Renal cortex interstitium (tissue), 15 donors: ENCODE measurements around the gene MED14. TPM values are rescaled to one million over a fixed set of nuclear protein-coding genes. Genes with fewer than 3 reads are reported as not detected.
"Not testable (repeated sequence)": the region's sequence is repeated elsewhere in the genome, so short reads cannot be mapped to it uniquely, and the experiment has no call there.

Source experiments
- DNase-seq, 11 donors: peaks; one replicate each; pipeline ENCODE4 v3.0.0-alpha.2; 2013; ENCODE audit warnings: low read depth in 9 of 11, low spot score in 4 of 11; ENCODE audit errors: extremely low read depth in 1 of 11
- long read RNA-seq, 16 experiments: transcript quantifications; one replicate each; lab custom pipeline, GENCODE V29; 2026
- polyA plus RNA-seq, 3 donors: library from polyadenylated mRNA; unstranded; fragments of 120-200 nt; gene quantifications; one replicate each; pipeline ENCODE4 v1.2.1, GENCODE V29; 2013; ENCODE audit not compliant: insufficient read length in 3 of 3

MED14 gene
- 10 to 100 TPM; 41.3 to 56.4 (median 48.8) TPM for polyA plus RNA-seq
- long read RNA-seq, donor 1, result 0 reads
- long read RNA-seq, donor 2, result 0 reads
- long read RNA-seq, donor 3, full-length matches to known transcripts, result 4 of 4 reads
- long read RNA-seq, donor 3, partial matches to known transcripts, result 0 of 4 reads
- long read RNA-seq, donor 3, other reads (novel, unspliced or antisense), result 0 of 4 reads
- long read RNA-seq, donor 4, result 0 reads
- long read RNA-seq, donor 5, partial matches to known transcripts, result 0 of 8 reads
- long read RNA-seq, donor 5, other reads (novel, unspliced or antisense), result 6 of 8 reads
- long read RNA-seq, donor 6, partial matches to known transcripts, result 0 of 2 reads
- long read RNA-seq, donor 6, other reads (novel, unspliced or antisense), result 0 of 2 reads
- long read RNA-seq, donor 7, partial matches to known transcripts, result 0 of 1 reads
- long read RNA-seq, donor 7, other reads (novel, unspliced or antisense), result 0 of 1 reads
- long read RNA-seq, donor 8, full-length matches to known transcripts, result 3 of 8 reads
- long read RNA-seq, donor 8, partial matches to known transcripts, result 5 of 8 reads
- long read RNA-seq, donor 8, other reads (novel, unspliced or antisense), result 0 of 8 reads
- long read RNA-seq, donor 9, partial matches to known transcripts, result 0 of 1 reads
- long read RNA-seq, donor 9, other reads (novel, unspliced or antisense), result 0 of 1 reads
- long read RNA-seq, donor 10, result 0 reads
- long read RNA-seq, donor 11, result 0 reads
- long read RNA-seq, donor 12, full-length matches to known transcripts, result 1 of 1 reads
- long read RNA-seq, donor 12, partial matches to known transcripts, result 0 of 1 reads
- long read RNA-seq, donor 12, other reads (novel, unspliced or antisense), result 0 of 1 reads
- long read RNA-seq, donor 13, full-length matches to known transcripts, result 2 of 14 reads
- long read RNA-seq, donor 13, partial matches to known transcripts, result 12 of 14 reads
- long read RNA-seq, donor 13, other reads (novel, unspliced or antisense), result 0 of 14 reads
- long read RNA-seq, donor 14, result 0 reads
- long read RNA-seq, donor 15, full-length matches to known transcripts, result 1 of 1 reads
- long read RNA-seq, donor 15, partial matches to known transcripts, result 0 of 1 reads
- long read RNA-seq, donor 15, other reads (novel, unspliced or antisense), result 0 of 1 reads
- long read RNA-seq, donor 16, full-length matches to known transcripts, result 3 of 3 reads
- long read RNA-seq, donor 16, partial matches to known transcripts, result 0 of 3 reads
- long read RNA-seq, donor 16, other reads (novel, unspliced or antisense), result 0 of 3 reads

DNA sequence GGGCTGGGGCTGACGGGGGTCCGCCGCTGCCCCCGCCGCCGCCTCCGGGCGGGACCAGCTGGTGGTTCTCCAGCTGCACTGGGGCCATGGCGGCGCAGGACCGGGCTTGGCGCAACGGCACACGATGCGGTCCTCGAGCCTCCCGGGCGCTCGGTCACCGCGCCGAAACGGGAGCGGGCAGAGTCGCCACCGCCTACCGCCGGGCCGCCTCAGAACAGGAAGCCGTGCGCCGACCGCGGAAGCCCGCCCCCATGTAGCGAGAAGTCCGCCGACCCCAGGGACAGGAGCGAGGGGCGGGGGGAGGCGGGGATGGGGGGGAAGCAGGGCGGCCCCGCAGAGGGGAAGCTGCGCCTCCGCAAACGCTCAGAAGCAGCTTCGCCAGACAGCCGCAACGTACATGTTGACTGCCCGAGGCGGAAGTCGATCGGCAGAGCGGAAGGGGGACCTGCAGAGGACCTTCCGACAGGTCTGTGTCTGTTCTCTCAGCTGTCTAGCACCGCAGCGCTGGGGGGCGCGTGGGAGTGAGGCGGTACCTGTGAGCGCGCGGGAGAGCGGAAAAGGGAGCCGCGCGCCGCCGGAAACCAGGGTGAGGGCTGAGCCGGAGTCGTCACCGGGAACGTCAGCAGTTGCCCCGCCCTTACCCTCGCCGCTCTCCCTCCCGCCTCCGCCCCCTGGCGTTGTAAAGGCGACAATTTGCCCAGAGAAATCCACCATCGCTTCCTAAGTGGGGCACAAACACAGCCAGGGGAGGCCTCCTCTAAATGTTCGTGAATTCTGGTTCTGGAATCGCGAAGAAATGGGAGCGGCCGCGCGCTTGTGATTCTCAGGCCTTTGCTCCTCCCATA lies at the start of gene MED14:
Gene MED14 (minus strand): TSS at position 218 of the 845 bp plus-strand sequence. CDS start 130 bp downstream, at position 88.
- peak; percentile 57 to 83 (median 76) for DNase-seq

DNA sequence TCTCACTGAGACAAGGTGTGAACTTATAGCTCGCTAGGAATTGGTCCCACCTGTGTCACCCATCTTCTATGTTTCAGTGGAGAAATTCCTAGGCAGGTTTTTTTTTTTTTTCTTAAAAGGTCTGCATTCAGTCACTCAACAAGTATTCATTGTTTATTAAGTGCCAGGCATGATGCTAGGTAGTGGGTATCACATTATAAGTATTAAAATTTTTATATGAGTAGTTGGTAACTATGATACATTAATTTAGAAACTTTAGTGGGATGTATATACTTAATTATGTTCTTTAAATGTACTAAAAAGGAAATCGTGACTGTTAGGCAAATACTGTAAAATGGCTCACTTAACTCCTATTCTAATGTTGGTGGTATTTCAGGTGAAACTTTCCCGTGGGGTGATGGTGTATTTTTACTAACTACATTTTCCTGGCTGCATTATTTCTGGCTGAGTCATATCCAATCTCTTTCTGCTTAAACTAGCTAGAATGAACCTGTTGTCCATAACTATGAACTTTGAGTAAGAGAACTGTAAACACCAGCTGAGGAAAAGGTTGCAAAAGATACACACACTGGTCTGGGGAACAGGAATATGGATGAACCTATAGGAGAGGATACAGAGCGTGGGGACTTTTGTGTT lies 49.3 kb upstream of the MED14 start:
- no peak for DNase-seq

GRCh38 chrX:40782644-40783259 lies 47.4 kb upstream of the MED14 start:
- not testable (repeated sequence) for DNase-seq

- no peak for DNase-seq
Measured at GRCh38 chrX:40780951-40781350, 45.6 kb upstream of the MED14 start.

GRCh38 chrX:40780082-40780481 lies 44.7 kb upstream of the MED14 start:
- no peak for DNase-seq

GRCh38 chrX:40778861-40779575 lies 43.7 kb upstream of the MED14 start:
- no peak for DNase-seq

GRCh38 chrX:40773809-40774208 lies 38.5 kb upstream of the MED14 start:
- no peak for DNase-seq

DNA sequence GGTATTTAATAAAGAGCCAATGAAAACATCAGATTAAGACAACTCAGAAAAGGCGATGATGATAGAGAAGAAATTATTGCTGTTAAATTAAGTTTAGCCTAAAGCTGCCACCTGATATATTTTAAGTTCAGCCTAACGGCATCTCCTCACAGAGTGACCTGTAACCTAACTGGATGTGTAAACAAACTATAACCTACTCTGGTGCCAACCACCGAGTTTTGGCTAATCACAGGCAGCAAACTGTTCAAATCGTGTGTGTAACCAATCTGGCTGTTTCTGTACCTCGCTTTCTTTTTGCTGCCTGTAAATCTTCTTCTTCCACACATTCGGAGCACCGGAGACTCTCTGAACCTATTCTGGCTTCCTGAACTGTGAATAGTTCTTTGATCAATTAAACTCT lies 37.8 kb upstream of the MED14 start:
- no peak for DNase-seq

DNA sequence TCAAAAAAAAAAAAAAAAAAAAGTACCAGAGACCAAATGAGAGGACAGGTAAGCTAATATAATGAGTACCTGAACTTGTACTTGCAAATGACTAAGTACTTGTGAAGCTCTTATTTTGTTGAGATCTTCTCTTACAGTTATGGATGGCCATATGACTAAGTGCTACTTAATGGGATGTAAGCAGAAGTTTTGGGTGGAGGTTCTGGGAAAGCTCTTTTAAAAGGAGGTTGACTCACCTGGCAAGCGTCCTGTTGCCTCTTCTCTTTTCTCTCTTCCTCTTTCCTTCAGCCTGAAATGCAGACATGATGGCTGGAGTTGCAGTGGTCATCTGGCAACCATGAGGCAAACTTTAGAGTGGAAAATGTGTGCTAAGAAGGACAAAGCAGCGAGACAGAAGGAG lies 36.9 kb upstream of the MED14 start:
- no peak for DNase-seq

DNA sequence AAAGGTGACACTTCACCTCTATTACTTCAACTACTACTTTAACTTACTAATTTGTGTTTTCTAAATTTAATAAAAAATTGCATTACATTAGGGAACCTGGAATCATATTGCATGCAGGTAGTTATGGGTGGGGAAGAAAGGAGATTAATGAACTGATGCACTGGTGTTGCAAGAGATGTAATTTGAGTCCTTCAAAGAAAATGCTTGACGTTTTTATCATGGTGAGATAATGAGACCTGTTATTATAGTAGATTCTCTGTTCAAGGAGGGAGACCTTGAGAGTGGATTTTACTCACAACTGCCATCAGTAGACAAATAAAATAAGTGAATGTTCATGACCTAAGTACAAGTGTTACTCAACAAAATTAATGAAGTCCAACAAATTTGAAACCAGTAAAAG lies 26.4 kb upstream of the MED14 start:
- no peak for DNase-seq

- DNase-seq, result no peak
Measured at GRCh38 chrX:40759374-40759773, 24.0 kb upstream of the MED14 start.

- DNase-seq, result no peak
Measured at GRCh38 chrX:40757058-40757457, 21.7 kb upstream of the MED14 start.

DNA sequence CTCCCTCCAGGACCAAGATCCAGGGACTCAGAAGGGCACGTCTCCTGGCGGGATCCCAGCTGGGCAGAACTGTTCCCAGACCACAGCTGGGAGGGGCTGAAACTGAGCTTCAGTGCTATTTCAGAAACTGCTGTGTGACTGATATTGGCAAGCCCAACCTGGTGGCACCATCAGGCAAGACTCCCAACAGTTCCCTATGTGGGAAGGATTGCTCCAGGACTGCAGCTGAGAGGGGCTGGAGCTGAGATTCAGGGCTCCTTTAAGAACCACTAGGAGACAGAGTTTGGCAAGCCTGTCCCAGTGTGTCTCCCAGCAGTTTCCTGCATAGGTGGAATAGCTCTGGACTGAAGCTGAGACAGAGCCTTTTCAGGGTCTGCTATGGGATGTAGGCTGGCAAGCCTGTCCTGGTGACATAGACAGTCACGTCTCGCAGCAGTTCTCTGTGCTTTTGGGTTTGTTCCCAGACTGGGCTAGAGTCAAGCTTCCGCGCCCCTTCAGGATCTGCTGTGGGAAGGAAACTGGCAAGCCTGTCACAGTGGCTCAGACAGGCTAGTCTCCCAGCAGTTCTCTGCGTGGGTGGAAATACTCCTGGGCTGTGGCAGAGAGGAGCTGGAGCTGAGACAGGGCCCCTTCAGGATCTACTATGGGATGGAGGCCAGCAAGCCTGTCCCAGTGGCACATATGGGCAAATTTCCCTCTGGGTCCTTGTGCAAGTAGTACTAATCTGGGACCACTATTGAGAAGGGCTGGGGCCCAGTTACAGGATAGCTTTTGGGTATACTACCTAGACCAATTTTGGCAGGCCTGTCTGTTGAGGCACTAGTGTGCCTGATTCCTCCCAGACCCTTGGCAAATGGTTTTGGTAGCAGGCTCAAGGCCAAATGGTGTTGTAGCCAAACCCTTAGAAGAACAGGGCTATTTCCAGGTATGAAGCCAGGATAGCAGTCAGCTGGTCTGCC lies 20.2 kb upstream of the MED14 start:
- DNase-seq, result no peak

GRCh38 chrX:40749681-40750494 lies 14.5 kb upstream of the MED14 start:
- no peak for DNase-seq

DNA sequence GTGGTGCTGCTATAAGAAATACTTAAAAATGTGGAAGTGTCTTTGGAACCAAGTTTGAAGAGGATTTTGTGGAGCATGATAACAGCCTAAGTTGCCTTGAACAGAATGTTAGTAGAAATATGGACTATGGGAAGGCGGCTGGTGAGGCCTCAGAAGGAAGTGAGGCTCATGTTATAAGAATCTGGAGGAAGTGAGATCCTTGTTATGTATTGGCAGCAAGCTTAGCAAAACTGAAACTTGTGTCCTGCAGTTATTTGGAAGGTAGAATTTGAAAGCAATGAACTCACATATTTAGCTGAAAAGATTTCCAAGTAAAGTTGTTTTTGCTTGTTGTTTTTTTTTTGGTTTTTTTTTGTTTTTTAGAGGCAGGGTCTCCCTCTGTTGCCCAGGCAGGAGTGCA lies 13.6 kb upstream of the MED14 start:
- no peak for DNase-seq
